Sciatic nerve (tissue), 2 donors: Measurements from ENCODE around the gene CYGB. TPM values are rescaled to one million over a fixed set of nuclear protein-coding genes. Genes with fewer than 3 reads are reported as not detected.
A peak's percentile ranks its signal among the peaks of the same experiment; 100 is the strongest.
"Not testable (repeated sequence)": the region's sequence is repeated elsewhere in the genome, so short reads cannot be mapped to it uniquely, and the experiment has no call there.

ENCODE experiments used
- ATAC-seq: fragments of 200-7000 bp; cut with Tn5 transposase; one replicate; pipeline ENCODE4 v1.9.1; 2020; ENCODE audit warnings: mild to moderate bottlenecking, moderate library complexity
- DNase-seq: peaks from one replicate; pipeline ENCODE4 v3.0.0-alpha.2; 2020; ENCODE audit warnings: low spot score
- intact Hi-C: fragments of 100-400 bp; cut with DNase I; formaldehyde crosslinking; loops from one replicate; pipeline ENCODE4 v1.14.2; 2022
- total RNA-seq: library from RNA; stranded (reverse); fragmentation: NEBNext Ultra II Directional; extraction: Animal tissue kit (Norgen Biotek cat#: 25700); gene quantifications from one replicate; pipeline ENCODE4 v1.2.1, GENCODE V29; 2021
- donor health status: DM: no; HTN: no; CAD: no.
- donor health status: DM: no; HTN: no; CAD: no.

The CYGB gene
- total RNA-seq, 1 donor from 2014 or later: 57.7 TPM

GRCh38 chr17:76530095-76530723 lies 7.3 kb downstream of the CYGB start:
- peak; percentile 70 for ATAC-seq
- peak; percentile 86 for DNase-seq
- intact Hi-C loops: no loop called here

DNA sequence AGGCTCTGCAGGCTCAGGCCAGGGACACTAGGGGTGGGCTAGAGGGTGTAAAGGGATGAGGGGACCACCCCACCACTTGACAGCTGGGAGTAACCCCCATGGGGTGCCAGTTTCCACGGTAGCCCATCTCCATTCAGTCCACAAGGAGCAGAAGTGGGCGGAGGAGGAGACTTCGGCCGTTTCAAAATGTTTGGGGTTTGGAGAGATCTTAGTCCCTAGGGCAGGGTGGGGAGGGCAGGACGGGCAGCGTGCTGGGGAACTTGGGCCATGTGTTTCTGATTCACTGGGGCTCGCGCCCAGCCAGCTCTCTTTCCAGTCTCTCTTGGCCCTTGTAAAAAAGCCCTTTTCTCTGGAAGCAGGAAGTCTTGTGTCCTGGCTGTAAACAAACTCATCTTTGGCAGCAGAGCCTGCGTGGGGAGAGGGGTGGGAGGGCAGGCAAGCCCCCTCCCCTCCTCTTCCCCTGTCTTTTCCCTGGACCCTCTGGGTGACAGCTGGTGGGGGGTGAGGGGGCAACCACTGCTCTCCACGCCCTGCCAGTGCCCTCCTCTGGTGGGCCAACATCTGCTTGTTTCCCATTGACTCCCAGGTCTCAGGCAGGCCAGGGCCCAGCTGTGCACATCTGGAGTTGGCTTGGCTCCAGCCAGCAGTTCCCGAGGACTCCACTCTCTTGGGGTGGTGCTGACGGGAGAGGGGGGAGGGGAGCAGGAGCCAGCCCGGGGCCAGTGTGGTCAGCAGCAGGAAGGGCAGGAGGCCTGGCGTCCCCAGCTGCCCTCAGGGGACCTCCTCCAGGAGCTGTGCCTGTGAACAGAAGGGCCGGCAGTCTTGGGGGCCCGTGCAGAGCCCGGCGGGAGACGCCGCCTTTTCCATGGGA lies 8.1 kb downstream of the CYGB start:
- intact Hi-C loops: no loop called here
- DNase-seq (peak; percentile 93), ATAC-seq (peak; percentile 83)

GRCh38 chr17:76528528-76529223 lies 8.8 kb downstream of the CYGB start:
- intact Hi-C loops: no loop called here
- peak; percentile 5 for ATAC-seq
- no peak for DNase-seq

GRCh38 chr17:76528156-76528527 lies 9.4 kb downstream of the CYGB start:
- intact Hi-C loops: no loop called here
- ATAC-seq: no peak
- DNase-seq: no peak

- ATAC-seq (peak; percentile 43), DNase-seq (peak; percentile 84)
- intact Hi-C loops: no loop called here
These were observed 9.9 kb downstream of the CYGB start for GRCh38 chr17:76527430-76528111.

GRCh38 chr17:76527016-76527415 lies 10.5 kb downstream of the CYGB start:
- intact Hi-C loops: not testable (repeated sequence)

DNA sequence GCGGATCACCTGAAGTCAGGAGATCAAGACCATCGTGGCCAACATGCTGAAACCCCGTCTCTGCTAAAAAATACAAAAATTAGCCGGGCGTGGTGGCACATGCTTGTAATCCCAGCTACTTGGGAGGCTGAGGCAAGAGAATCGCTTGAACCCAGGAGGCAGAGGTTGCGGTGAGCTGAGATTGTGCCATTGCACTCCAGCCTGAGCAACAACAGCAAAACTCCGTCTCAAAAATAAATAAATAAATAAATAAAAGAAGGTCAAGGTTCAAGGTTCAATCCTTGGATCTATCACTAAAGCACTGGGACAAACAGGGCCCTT lies 12.0 kb downstream of the CYGB start:
- ATAC-seq, DNase-seq, intact Hi-C loops: not testable (repeated sequence)

More at GRCh38 chr17:76527016-76527415, 10.5 kb downstream of the CYGB start:
- not testable (repeated sequence) for DNase-seq, ATAC-seq

- ATAC-seq (no peak), DNase-seq (no peak)
- intact Hi-C loops: loop anchor here (5.0 kb wide), 1 partner anchor 102 kb away; no protein-coding TSS in a partner anchor
These were observed 12.7 kb downstream of the CYGB start for GRCh38 chr17:76524598-76525512.

- DNase-seq (peak; percentile 87), ATAC-seq (peak; percentile 61)
- intact Hi-C loops: loop anchor here (5.0 kb wide), 1 partner anchor 104 kb away; no protein-coding TSS in a partner anchor
These were observed 14.1 kb downstream of the CYGB start for GRCh38 chr17:76523084-76524037.

GRCh38 chr17:76521683-76522082 lies 15.8 kb downstream of the CYGB start:
- not testable (repeated sequence) for DNase-seq, ATAC-seq
- intact Hi-C loops: loop anchor here (5.0 kb wide), 1 partner anchor 106 kb away; no protein-coding TSS in a partner anchor

DNA sequence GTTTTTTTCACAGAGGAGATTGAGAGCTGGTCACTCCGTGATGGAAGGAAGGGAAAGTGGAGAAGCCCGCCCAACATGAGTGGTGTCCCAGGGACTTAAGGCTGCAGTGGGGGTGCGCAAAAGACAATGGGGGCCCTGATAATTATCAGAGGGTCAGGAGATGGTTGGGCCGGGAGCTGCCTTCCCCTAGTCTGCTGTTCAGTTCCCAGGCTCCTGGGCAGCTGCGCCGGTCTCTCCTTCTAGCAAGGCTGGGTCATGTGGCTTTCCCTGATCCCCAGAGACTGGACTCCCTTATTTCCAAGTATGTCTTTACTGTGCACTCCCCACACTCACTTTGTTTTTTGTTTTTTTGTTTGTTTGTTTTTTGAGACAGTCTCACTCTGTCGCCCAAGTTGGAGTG lies 16.2 kb downstream of the CYGB start:
- ATAC-seq: no peak
- intact Hi-C loops: loop anchor here (5.0 kb wide), 1 partner anchor 106 kb away; no protein-coding TSS in a partner anchor
- DNase-seq: no peak

GRCh38 chr17:76519048-76519966 lies 18.2 kb downstream of the CYGB start:
- intact Hi-C loops: no loop called here
- DNase-seq (no peak), ATAC-seq (no peak)

GRCh38 chr17:76517638-76518038 lies 19.9 kb downstream of the CYGB start:
- intact Hi-C loops: no loop called here
- DNase-seq (no peak), ATAC-seq (no peak)

DNA sequence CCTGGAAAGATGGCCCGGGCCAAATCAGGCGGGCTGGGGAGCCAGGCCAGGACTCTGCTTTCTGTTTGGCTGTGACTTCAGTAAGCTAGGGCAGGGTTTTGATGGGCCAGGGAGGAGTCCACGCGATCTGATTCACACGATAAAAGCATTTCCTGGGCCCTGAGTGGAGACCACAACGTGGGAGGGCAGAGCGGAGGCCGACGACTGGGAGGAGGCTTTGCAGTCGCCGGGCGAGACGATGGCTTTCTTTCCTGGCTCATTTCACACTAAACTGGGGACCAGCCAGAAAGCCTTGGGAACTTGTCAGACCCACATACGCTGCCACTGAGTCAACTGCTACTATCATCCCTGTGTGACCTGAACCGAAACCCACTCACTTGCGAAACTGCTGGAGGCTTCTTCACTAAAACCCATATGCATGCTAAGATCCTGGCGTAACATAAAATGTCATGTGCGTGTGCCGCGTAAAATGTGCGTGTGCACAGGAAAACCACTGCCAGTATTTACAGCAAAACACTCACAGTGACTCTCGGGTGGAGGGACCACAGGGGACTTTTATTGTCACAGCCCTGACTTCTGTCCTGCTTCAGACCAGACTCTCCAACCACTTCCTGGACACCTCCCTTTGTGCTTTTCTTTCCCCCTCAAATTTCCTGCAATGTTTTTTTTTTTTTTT lies 22.1 kb downstream of the CYGB start:
- peak; percentile 79 for DNase-seq
- ATAC-seq: peak; percentile 87
- intact Hi-C loops: no loop called here

GRCh38 chr17:76514355-76514754 lies 23.2 kb downstream of the CYGB start:
- intact Hi-C loops: not testable (repeated sequence)

More at GRCh38 chr17:76514355-76514754, 23.2 kb downstream of the CYGB start:
- ATAC-seq, DNase-seq: not testable (repeated sequence)
